Endothelial cell of umbilical vein (primary cell): ENCODE measurements around the gene KCTD17. TPM values are rescaled to one million over a fixed set of nuclear protein-coding genes. Genes with fewer than 3 reads are reported as not detected.

Experiments used
- BruUV-seq: library from RNA; stranded (reverse); fragments of 400-500 nt; replicated peaks from 2 replicates; lab custom pipeline; 2021; lab: Mats Ljungman, UMichigan
- CTCF ChIA-PET: fragments of 300-600, 350-600 bp; sonication (Branson Sonifier 250); formaldehyde crosslinking; loops from one replicate; lab custom pipeline; 2021; ENCODE audit warnings: antibody characterized with exemption, inconsistent platforms; lab: Charles Lee
- POLR2A ChIA-PET: fragments of 300-600, 350-600 bp; sonication (Branson Sonifier 250); formaldehyde crosslinking; loops from one replicate; lab custom pipeline; 2021; ENCODE audit warnings: antibody characterized with exemption, inconsistent platforms; lab: Charles Lee
- DNase-seq: peaks from one replicate; pipeline ENCODE4 v3.0.0-alpha.2; 2011; ENCODE audit warnings: low read depth, low spot score
- FAIRE-seq: peaks from 2 replicates; lab custom pipeline; 2011; peaks lifted over from hg19 to GRCh38; lab: Jason Lieb, UNC
- H2AFZ ChIP-seq: 2 replicates; pipeline ENCODE4 v1.6.0; 2012; ENCODE audit warnings: low read depth, low read length, control low read depth, inconsistent platforms
- H3K27ac ChIP-seq: 2 replicates; pipeline ENCODE4 v1.5.1; 2011; ENCODE audit warnings: low read depth, mild to moderate bottlenecking, control low read depth, low read length, moderate library complexity; ENCODE audit not compliant: insufficient read depth
- H3K27me3 ChIP-seq, 2 experiments: 2 replicates each; pipeline versions ENCODE4 v1.6.0 to v1.6.1; 2011; ENCODE audit warnings: low read length in 2 of 2, mixed read lengths in 1 of 2; ENCODE audit not compliant: control insufficient read depth in 2 of 2, insufficient read depth in 2 of 2
- H3K36me3 ChIP-seq, 2 experiments: 2 replicates in 1 of 2; 3 replicates in 1 of 2; pipeline ENCODE4 v1.5.1; 2011; ENCODE audit warnings: low read length in 2 of 2, mild to moderate bottlenecking in 1 of 2, moderate library complexity in 1 of 2; ENCODE audit not compliant: control insufficient read depth in 2 of 2, insufficient read depth in 2 of 2; ENCODE audit errors: extremely low read depth in 1 of 2
- H3K4me1 ChIP-seq: 3 replicates; pipeline ENCODE4 v1.5.1; 2011; ENCODE audit warnings: mild to moderate bottlenecking, low read length; ENCODE audit not compliant: control insufficient read depth, insufficient read depth; ENCODE audit errors: extremely low read depth
- H3K4me2 ChIP-seq: 2 replicates; pipeline ENCODE4 v1.6.1; 2011; ENCODE audit warnings: low read length, control low read depth, mixed read lengths; ENCODE audit not compliant: insufficient read depth
- H3K4me3 ChIP-seq, 3 experiments: fragments of 200-600 bp in 1 of 3; sonication (generic), shearing (Covaris generic) in 1 of 3; replicated peaks in 1 of 3; 2 replicates each; pipeline ENCODE4 v1.5.1; 2011 to 2016; ENCODE audit warnings: control low read depth in 3 of 3, low read length in 3 of 3, mild to moderate bottlenecking in 2 of 3, inconsistent platforms in 1 of 3, low read depth in 1 of 3, moderate library complexity in 1 of 3; ENCODE audit not compliant: insufficient read depth in 1 of 3
- H3K79me2 ChIP-seq: 2 replicates; pipeline ENCODE4 v1.6.0; 2012; ENCODE audit warnings: low read length, inconsistent platforms; ENCODE audit not compliant: control insufficient read depth, insufficient read depth
- H3K9ac ChIP-seq: replicated peaks from 2 replicates; pipeline ENCODE3; 2011; ENCODE audit warnings: low read length, control low read depth; ENCODE audit not compliant: insufficient read depth; ENCODE audit errors: extremely low read depth
- H3K9me1 ChIP-seq: replicated peaks from 3 replicates; pipeline ENCODE4 v1.6.0; 2011; ENCODE audit warnings: mild to moderate bottlenecking, low read length; ENCODE audit not compliant: control insufficient read depth, insufficient read depth; ENCODE audit errors: extremely low read depth
- H3K9me3 ChIP-seq: replicated peaks from 2 replicates; pipeline ENCODE4 v1.5.1; 2012; ENCODE audit warnings: low read length, inconsistent platforms; ENCODE audit not compliant: control insufficient read depth, insufficient read depth
- H4K20me1 ChIP-seq: replicated peaks from 2 replicates; pipeline ENCODE3; 2011; ENCODE audit warnings: mild to moderate bottlenecking, low read length; ENCODE audit not compliant: control insufficient read depth, insufficient read depth; ENCODE audit errors: extremely low read depth
- CTCF ChIP-seq, 2 donors: IDR thresholded peaks; 1 replicate in 1 of 2; 2 replicates in 1 of 2; pipeline ENCODE4 v1.5.1; 2011; ENCODE audit warnings: low read length in 2 of 2, mild to moderate bottlenecking in 2 of 2, moderate library complexity in 2 of 2, control low read depth in 1 of 2, inconsistent platforms in 1 of 2, low read depth in 1 of 2; ENCODE audit not compliant: insufficient read depth in 1 of 2; ENCODE audit errors: extremely low read depth in 1 of 2
- EZH2 ChIP-seq: IDR thresholded peaks from 2 replicates; pipeline ENCODE4 v1.6.1; 2012; ENCODE audit warnings: borderline replicate concordance, low read depth, mild to moderate bottlenecking, moderate library complexity, low read length, inconsistent platforms; ENCODE audit not compliant: severe bottlenecking
- FOS ChIP-seq: IDR thresholded peaks from 2 replicates; pipeline ENCODE4 v1.6.1; 2011; ENCODE audit warnings: mild to moderate bottlenecking, low read length, moderate library complexity, borderline replicate concordance; ENCODE audit not compliant: insufficient read depth
- GATA2 ChIP-seq: IDR thresholded peaks from 2 replicates; pipeline ENCODE4 v1.7.0; 2011; ENCODE audit warnings: low read depth, mild to moderate bottlenecking, moderate library complexity, mixed read lengths, low read length; ENCODE audit not compliant: insufficient read length, insufficient read depth
- JUN ChIP-seq: IDR thresholded peaks from 2 replicates; pipeline ENCODE4 v1.6.1; 2011; ENCODE audit warnings: borderline replicate concordance, low read depth; ENCODE audit not compliant: insufficient read length, insufficient read depth
- MAX ChIP-seq: IDR thresholded peaks from 2 replicates; pipeline ENCODE4 v1.6.1; 2011; ENCODE audit not compliant: insufficient read depth, insufficient read length
- MYC ChIP-seq: IDR thresholded peaks from one replicate; pipeline ENCODE4 v1.6.1; 2011; ENCODE audit warnings: mild to moderate bottlenecking, low read depth, low read length
- POLR2A ChIP-seq: IDR thresholded peaks from 2 replicates; pipeline ENCODE4 v1.6.1; 2012; ENCODE audit warnings: low read depth, mild to moderate bottlenecking, control low read depth, low read length
- POLR2AphosphoS5 ChIP-seq: IDR thresholded peaks from 2 replicates; pipeline ENCODE4 v1.6.1; 2012; ENCODE audit warnings: low read depth, mild to moderate bottlenecking, control low read depth, low read length, moderate library complexity; ENCODE audit not compliant: insufficient read depth
- dilution Hi-C: fragments of 300-500 bp; cut with MboI; formaldehyde crosslinking; loops from one replicate; pipeline ENCODE4 v1.15.0; 2019; ENCODE audit warnings: low sequenced_read_pairs; ENCODE audit not compliant: extremely low pct_ligation_motif_present
- intact Hi-C: fragments of 100-400 bp; cut with micrococcal nuclease; formaldehyde crosslinking; loops from one replicate; pipeline ENCODE4 v1.10.0; 2022
- polyA plus RNA-seq, 4 experiments: library from polyadenylated mRNA; depleted of rRNA in 3 of 4; stranded (reverse) in 3 of 4; unstranded in 1 of 4; fragments of >200 nt; gene quantifications; 2 replicates each; pipeline versions ENCODE4 v1.2.1 to v1.2.3, GENCODE V29; 2011 to 2012; ENCODE audit warnings: missing spikeins in 1 of 4
- total RNA-seq: library from RNA; stranded (reverse); gene quantifications from 2 replicates; pipeline ENCODE4 v1.2.3, GENCODE V29; 2021

KCTD17 gene
- total and polyA plus RNA-seq, 2 donors (not counting 3 experiments of a cell fraction or from before 2014, with no cell fraction given): 59.2 to 73.0 TPM

GRCh38 chr22:37070334-37070733 lies 18.8 kb downstream of the KCTD17 start:
- H3K9me3 ChIP-seq: no peaks in the 10 kb centered on the region
- dilution Hi-C loops: no loop called here
- no peak overlapping the region for H3K27ac ChIP-seq
- no TSS peak for BruUV-seq
- no peaks in the 10 kb centered on the region for H4K20me1 ChIP-seq
- CTCF ChIA-PET: interaction anchor here (1.4 kb wide), 1 partner anchor 19 kb away, joined by 3 read pairs; no protein-coding TSS in a partner anchor
- intact Hi-C loops: no loop called here
- POLR2A ChIA-PET: no interaction called here
- no peaks in the 10 kb centered on the region for H3K9me1 ChIP-seq
- FAIRE-seq: no peak
- H3K27me3 ChIP-seq: peaks cover 14 to 15% of the 10 kb centered on the region in 2 experiments
- no peak overlapping the region for H2AFZ ChIP-seq
- H3K79me2 ChIP-seq: no peaks in the 10 kb centered on the region
- DNase-seq: no peak
- no peaks in the 10 kb centered on the region for H3K4me1 ChIP-seq
- no peak overlapping the region for H3K4me2 ChIP-seq
- H3K9ac ChIP-seq: no peak overlapping the region
- no peaks in the 10 kb centered on the region for H3K36me3 ChIP-seq
- TF ChIP-seq EZH2: no peak
- TF ChIP-seq MAX: no peak
- no peak for TF ChIP-seq GATA2
- TF ChIP-seq MYC: no peak
- no peak for TF ChIP-seq FOS
- no peak for TF ChIP-seq POLR2A
- TF ChIP-seq POLR2AphosphoS5: no peak
- no peak for TF ChIP-seq CTCF (IDR thresholded peaks at IDR 0.05; ENCODE audit: extremely low read depth in 1 of 2, insufficient read depth in 1 of 2, low read depth in 1 of 2, low read length in 2 of 2)
- TF ChIP-seq JUN: no peak
- no peak overlapping the region for H3K4me3 ChIP-seq
